HG03565 (cell line): ENCODE data around the gene FNIP2.
"Not testable (repeated sequence)": the region's sequence is repeated elsewhere in the genome, so short reads cannot be mapped to it uniquely, and the experiment has no call there.

Experiments used
- ATAC-seq: cut with Tn5 transposase; IDR thresholded peaks from one replicate; pipeline ENCODE4 v1.9.1; 2021; ENCODE audit warnings: mild to moderate bottlenecking, moderate library complexity; ENCODE audit not compliant: unreplicated experiment

FNIP2 gene

GRCh38 chr4:158946825-158947224, 178.0 kb downstream of the FNIP2 start:
- ATAC-seq = no peak

- no peak for ATAC-seq
Observed at GRCh38 chr4:158948071-158948470, 179.2 kb downstream of the FNIP2 start.

GRCh38 chr4:158949099-158949498, 180.3 kb downstream of the FNIP2 start:
- ATAC-seq = peak; percentile 48

GRCh38 chr4:158952221-158952774, 183.5 kb downstream of the FNIP2 start:
- ATAC-seq = not testable (repeated sequence)

GRCh38 chr4:158956345-158956744, 187.5 kb downstream of the FNIP2 start:
- not testable (repeated sequence) for ATAC-seq

GRCh38 chr4:158956918-158957317, 188.1 kb downstream of the FNIP2 start:
- ATAC-seq = not testable (repeated sequence)
